Kidney epithelial cell (primary cell): ENCODE results near the gene TCEAL7. TPM values are rescaled to one million over a fixed set of nuclear protein-coding genes. Genes with fewer than 3 reads are reported as not detected.
"Not testable (repeated sequence)": the region's sequence is repeated elsewhere in the genome, so short reads cannot be mapped to it uniquely, and the experiment has no call there.

Source experiments
- DNase-seq: peaks from one replicate; pipeline ENCODE4 v3.0.0-alpha.2; 2010; ENCODE audit warnings: low read depth
- H3K27me3 ChIP-seq: 2 replicates; pipeline ENCODE4 v1.6.0; 2011; ENCODE audit warnings: low read length; ENCODE audit not compliant: control insufficient read depth, insufficient read depth
- H3K36me3 ChIP-seq: 2 replicates; pipeline ENCODE4 v1.5.1; 2011; ENCODE audit warnings: low read length; ENCODE audit not compliant: control insufficient read depth, insufficient read depth
- H3K4me3 ChIP-seq: 2 replicates; pipeline ENCODE4 v1.5.1; 2011; ENCODE audit warnings: low read depth, mild to moderate bottlenecking, control low read depth, low read length
- total RNA-seq: library from RNA; depleted of rRNA; stranded (reverse); fragments of >200 nt; gene quantifications from 2 replicates; pipeline ENCODE4 v1.2.3, GENCODE V29; 2015
- TF ChIP-seq, protein P1 (sequence below): IDR thresholded peaks from 2 replicates; pipeline ENCODE4 v1.5.1; 2011; ENCODE audit warnings: mild to moderate bottlenecking, moderate library complexity, low read length, control low read depth, inconsistent platforms; ENCODE audit not compliant: insufficient read depth, poor library complexity, severe bottlenecking

Gene TCEAL7
- total RNA-seq, 1 donor from 2014 or later = 40.1 TPM

DNA sequence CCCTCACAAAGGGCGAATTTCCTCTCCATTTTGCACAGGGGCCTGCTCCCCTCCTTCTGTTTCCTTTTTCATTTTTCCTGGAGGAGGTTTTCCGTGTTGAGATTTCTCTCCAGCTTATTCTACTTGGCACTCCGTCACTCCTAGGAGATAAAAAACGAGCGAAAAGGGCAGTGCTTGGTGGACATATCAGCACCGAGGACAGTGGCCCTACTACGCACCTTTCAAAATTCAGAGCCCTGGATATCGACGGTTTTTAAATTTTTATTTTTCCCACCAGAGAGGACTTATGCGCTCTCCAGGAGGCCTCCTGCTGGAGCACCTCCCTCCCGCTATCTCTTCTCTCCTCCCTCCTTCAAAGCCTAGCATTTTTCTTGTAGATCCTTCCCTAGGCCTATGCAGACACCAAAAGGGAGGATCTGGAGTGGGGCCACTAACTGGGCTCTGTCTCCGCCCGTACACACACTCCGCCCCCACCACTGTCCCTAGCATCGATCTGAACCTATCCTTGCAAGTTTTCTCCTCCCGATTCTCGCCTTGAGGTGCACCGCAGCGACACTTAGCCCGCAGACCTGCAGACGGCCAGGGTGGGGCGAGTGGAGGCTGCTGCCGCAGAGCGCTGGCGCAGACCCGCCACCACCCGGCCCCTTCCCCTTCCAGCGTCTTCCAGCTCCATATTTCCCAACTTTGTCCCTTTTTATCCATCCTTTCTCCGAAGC lies 17.8 kb downstream of the TCEAL7 start:
- DNase-seq = no peak
- H3K27me3 ChIP-seq = no peaks in the 10 kb centered on the region
- no peak overlapping the region for H3K4me3 ChIP-seq
- H3K36me3 ChIP-seq = no peaks in the 10 kb centered on the region
- TF ChIP-seq, protein P1, sequence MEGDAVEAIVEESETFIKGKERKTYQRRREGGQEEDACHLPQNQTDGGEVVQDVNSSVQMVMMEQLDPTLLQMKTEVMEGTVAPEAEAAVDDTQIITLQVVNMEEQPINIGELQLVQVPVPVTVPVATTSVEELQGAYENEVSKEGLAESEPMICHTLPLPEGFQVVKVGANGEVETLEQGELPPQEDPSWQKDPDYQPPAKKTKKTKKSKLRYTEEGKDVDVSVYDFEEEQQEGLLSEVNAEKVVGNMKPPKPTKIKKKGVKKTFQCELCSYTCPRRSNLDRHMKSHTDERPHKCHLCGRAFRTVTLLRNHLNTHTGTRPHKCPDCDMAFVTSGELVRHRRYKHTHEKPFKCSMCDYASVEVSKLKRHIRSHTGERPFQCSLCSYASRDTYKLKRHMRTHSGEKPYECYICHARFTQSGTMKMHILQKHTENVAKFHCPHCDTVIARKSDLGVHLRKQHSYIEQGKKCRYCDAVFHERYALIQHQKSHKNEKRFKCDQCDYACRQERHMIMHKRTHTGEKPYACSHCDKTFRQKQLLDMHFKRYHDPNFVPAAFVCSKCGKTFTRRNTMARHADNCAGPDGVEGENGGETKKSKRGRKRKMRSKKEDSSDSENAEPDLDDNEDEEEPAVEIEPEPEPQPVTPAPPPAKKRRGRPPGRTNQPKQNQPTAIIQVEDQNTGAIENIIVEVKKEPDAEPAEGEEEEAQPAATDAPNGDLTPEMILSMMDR = no peak

DNA sequence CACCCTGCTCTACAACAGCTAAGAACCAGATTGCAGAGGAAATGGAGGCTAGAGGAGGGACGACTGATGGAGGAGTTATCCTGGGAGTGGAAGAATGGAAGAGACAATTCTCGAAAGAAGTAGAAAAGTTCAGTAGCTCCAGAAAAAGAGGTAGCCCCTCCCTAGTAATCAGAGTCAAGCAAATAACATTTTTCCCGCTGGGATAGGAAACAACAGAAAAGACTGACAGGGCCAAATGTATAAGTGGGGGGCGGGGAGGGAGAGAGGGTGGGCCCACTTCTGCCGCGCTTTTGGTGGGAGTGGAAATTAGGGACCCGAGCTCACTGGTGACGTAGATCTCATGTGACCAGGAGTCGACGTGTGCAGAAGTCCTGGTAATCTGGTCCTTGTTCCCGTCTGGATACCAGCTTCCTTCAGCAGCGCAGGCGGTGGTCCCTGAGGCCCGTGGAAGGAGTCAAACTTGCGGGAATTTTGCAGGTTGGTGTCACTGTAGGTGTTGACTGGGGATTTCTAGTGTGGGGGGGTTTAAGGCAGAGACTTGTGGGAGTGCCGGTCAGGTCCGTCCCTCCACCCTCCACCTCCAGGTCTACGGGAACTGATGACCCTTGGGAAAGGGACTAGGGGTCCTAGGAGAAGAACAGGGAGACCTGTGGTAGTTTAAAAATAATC lies 26.2 kb downstream of the TCEAL7 start, which contains the start of gene TCEAL9:
Gene TCEAL9 (plus strand): TSS at position 377 of the 669 bp plus-strand sequence. CDS start 1,179 bp downstream, outside the sequence.
- peak; percentile 16 for DNase-seq
- Histone ChIP-seq H3K36me3 (no peaks in the 10 kb centered on the region), H3K27me3 (no peaks in the 10 kb centered on the region), H3K4me3 (peak within 1 kb of the TSS; percentile 90)
- TF ChIP-seq, protein P1 = no peak

DNA sequence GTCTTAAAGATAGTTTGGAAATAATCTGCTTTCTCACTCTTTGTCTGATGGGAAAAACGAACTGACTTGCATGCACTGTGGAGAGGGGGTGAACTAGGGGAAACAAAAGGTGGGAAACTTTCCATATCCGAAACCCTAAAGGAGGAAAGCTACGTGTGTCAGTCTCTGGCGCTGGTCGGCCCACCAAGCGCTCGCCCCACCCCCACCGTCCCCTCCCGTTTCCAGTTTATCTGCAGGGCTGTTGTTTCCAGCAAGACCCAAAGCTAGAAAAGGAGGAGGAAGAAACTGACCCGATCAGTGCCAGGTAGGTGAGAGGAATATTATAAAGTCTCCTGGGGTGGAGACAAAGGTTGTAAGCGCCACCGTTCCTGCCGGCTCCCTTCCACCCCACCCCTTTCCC lies 26.8 kb downstream of the TCEAL7 start:
- H3K4me3 ChIP-seq = peak overlapping the region; percentile 90
- H3K36me3 ChIP-seq = no peaks in the 10 kb centered on the region
- no peaks in the 10 kb centered on the region for H3K27me3 ChIP-seq
- TF ChIP-seq, protein P1 = no peak
- no peak for DNase-seq

DNA sequence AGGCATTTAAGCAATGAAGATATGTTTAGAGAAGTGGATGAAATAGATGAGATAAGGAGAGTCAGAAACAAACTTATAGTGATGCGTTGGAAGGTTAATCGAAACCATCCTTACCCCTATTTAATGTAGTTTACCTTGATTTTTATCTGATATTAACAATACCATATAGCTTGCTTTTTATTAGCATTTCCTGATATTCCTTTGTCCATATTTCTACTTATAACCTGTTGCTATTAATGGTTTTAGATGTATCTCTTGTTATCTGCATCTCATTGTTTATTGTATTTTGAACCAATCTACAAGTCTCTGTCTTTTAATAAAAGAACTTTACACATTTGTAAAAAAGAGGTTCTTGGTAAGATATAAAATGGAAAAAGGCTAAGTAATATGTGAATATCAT lies 27.8 kb downstream of the TCEAL7 start:
- no peaks in the 10 kb centered on the region for H3K27me3 ChIP-seq

DNA sequence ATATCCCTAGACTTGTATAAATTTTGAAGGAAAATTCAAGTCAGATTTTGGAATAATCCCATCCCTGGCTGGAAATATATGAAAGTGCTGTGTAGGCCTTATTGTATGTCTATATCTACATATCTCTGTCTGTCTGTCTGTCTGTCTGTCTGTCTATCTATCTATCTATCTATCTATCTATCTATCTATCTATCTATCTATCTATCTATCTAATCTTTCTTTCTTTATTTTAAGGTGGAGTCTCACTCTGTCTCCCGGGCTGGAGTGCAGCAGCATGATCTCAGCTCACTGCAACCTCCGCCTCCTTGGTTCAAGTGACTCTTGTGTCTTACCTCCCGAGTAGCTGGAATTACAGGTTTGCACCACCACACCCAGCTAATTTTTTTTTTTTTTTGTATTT lies 29.6 kb downstream of the TCEAL7 start:
- not testable (repeated sequence) for DNase-seq, H3K4me3 ChIP-seq, H3K27me3 ChIP-seq, H3K36me3 ChIP-seq

More for the DNA sequence above, 27.8 kb downstream of the TCEAL7 start:
- Histone ChIP-seq H3K36me3 (no peaks in the 10 kb centered on the region), H3K4me3 (peak overlapping the region; percentile 90)
- DNase-seq = no peak
- TF ChIP-seq, protein P1 = no peak

DNA sequence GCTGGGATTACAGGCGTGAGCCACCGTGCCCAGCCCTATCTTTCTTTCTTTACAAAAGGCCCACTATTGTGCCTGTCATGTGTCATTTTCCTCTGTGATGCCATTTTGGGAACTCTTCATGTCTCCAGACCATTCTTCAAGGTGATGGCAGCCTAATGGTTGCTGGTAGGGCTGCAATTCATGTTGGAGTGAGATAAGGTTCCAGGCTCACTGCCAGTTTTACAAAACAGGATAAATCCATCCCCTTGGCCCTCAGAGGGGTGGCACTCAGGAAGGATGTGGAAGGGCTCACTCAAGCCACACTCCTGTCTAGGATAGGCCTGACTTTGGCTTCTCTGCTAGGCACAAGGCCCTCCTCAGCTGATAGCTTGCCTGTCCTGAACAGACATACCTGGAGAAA lies 30.1 kb downstream of the TCEAL7 start:
- DNase-seq = no peak
- H3K27me3 ChIP-seq = no peaks in the 10 kb centered on the region
- no peak overlapping the region for H3K4me3 ChIP-seq
- TF ChIP-seq, protein P1 = no peak
- H3K36me3 ChIP-seq = no peaks in the 10 kb centered on the region
